Liver (tissue), 9 donors: ENCODE results near the gene PNN. TPM values are rescaled to one million over a fixed set of nuclear protein-coding genes. Genes with fewer than 3 reads are reported as not detected.

Source experiments
- DNase-seq: peaks from one replicate; pipeline ENCODE4 v3.0.0-alpha.2; 2017; ENCODE audit warnings: low spot score
- H3K27ac ChIP-seq, 2 donors: one replicate each; pipeline ENCODE4 v1.7.0; 2013; ENCODE audit warnings: inconsistent platforms in 2 of 2, low read length in 2 of 2, control low read depth in 1 of 2, low read depth in 1 of 2, mild to moderate bottlenecking in 1 of 2
- H3K27me3 ChIP-seq, 4 donors: one replicate each; pipeline versions ENCODE4 v1.6.1 to v1.7.0; 2013; ENCODE audit warnings: low read length in 3 of 4, inconsistent platforms in 1 of 4, mild to moderate bottlenecking in 1 of 4, moderate library complexity in 1 of 4; ENCODE audit not compliant: control insufficient read depth in 4 of 4, insufficient read depth in 4 of 4
- H3K36me3 ChIP-seq, 4 donors: one replicate each; pipeline versions ENCODE4 v1.6.1 to v1.7.0; 2013; ENCODE audit warnings: low read length in 3 of 4, mild to moderate bottlenecking in 3 of 4, low read depth in 1 of 4, moderate library complexity in 1 of 4; ENCODE audit not compliant: control insufficient read depth in 4 of 4, insufficient read depth in 3 of 4
- H3K4me1 ChIP-seq, 4 donors: one replicate each; pipeline versions ENCODE4 v1.6.1 to v1.7.0; 2013; ENCODE audit warnings: low read length in 3 of 4, mild to moderate bottlenecking in 3 of 4, moderate library complexity in 1 of 4; ENCODE audit not compliant: control insufficient read depth in 4 of 4, insufficient read depth in 4 of 4
- H3K4me3 ChIP-seq, 3 donors: one replicate each; pipeline versions ENCODE4 v1.6.1 to v1.7.0; 2013; ENCODE audit warnings: low read length in 3 of 3, control low read depth in 1 of 3, low read depth in 1 of 3, mild to moderate bottlenecking in 1 of 3
- H3K9ac ChIP-seq, 2 donors: one replicate each; pipeline ENCODE4 v1.7.0; 2013; ENCODE audit warnings: low read length in 2 of 2, mild to moderate bottlenecking in 2 of 2, moderate library complexity in 2 of 2, control low read depth in 1 of 2, low read depth in 1 of 2
- H3K9me3 ChIP-seq, 4 donors: one replicate each; pipeline versions ENCODE4 v1.6.1 to v1.7.0; 2013; ENCODE audit warnings: low read length in 3 of 4; ENCODE audit not compliant: control insufficient read depth in 4 of 4
- EGR1 ChIP-seq, 2 donors: IDR thresholded peaks; 2 replicates each; pipeline ENCODE4 v1.6.1; 2016 to 2018; ENCODE audit warnings: antibody characterized with exemption in 2 of 2, low read depth in 2 of 2
- FOXA1 ChIP-seq: IDR thresholded peaks from 2 replicates; pipeline ENCODE4 v1.6.1; 2016; ENCODE audit warnings: antibody characterized with exemption
- GABPA ChIP-seq, 2 donors: IDR thresholded peaks in 1 of 2; conservative IDR thresholded peaks in 1 of 2; 2 replicates each; pipeline ENCODE4 v1.6.1; 2016; ENCODE audit warnings: antibody characterized with exemption in 2 of 2, mild to moderate bottlenecking in 1 of 2, moderate library complexity in 1 of 2
- HNF4A ChIP-seq, 2 donors: conservative IDR thresholded peaks; 2 replicates each; pipeline ENCODE4 v1.6.1; 2016; ENCODE audit warnings: antibody characterized with exemption in 2 of 2, mild to moderate bottlenecking in 2 of 2
- HNF4G ChIP-seq: IDR thresholded peaks from 2 replicates; pipeline ENCODE4 v1.6.1; 2016; ENCODE audit warnings: antibody characterized with exemption
- JUND ChIP-seq, 2 donors: IDR thresholded peaks; 2 replicates each; pipeline ENCODE4 v1.6.1; 2016; ENCODE audit warnings: antibody characterized with exemption in 2 of 2
- NR2F2 ChIP-seq: IDR thresholded peaks from 2 replicates; pipeline ENCODE4 v1.6.1; 2016; ENCODE audit warnings: antibody characterized with exemption
- RAD21 ChIP-seq, 2 donors: IDR thresholded peaks; 2 replicates each; pipeline ENCODE4 v1.6.1; 2016; ENCODE audit warnings: antibody characterized with exemption in 2 of 2, mild to moderate bottlenecking in 2 of 2
- RXRA ChIP-seq, 2 donors: IDR thresholded peaks; 2 replicates each; pipeline ENCODE4 v1.6.1; 2017 to 2018; ENCODE audit warnings: antibody characterized with exemption in 2 of 2, mild to moderate bottlenecking in 1 of 2
- SP1 ChIP-seq: IDR thresholded peaks from 2 replicates; pipeline ENCODE4 v1.6.1; 2018; ENCODE audit warnings: antibody characterized with exemption, mild to moderate bottlenecking
- TAF1 ChIP-seq: conservative IDR thresholded peaks from 2 replicates; pipeline ENCODE4 v1.6.1; 2016; ENCODE audit warnings: antibody characterized with exemption, mild to moderate bottlenecking
- YY1 ChIP-seq: IDR thresholded peaks from 2 replicates; pipeline ENCODE4 v1.6.1; 2016; ENCODE audit warnings: antibody characterized with exemption, mild to moderate bottlenecking
- ZBTB33 ChIP-seq: IDR thresholded peaks from 2 replicates; pipeline ENCODE4 v1.6.1; 2016; ENCODE audit warnings: antibody characterized with exemption
- WGBS: extraction: QIAGEN DNeasy Blood & Tissue Kit; methylation state at CpG from one replicate; pipeline ENCODE4 v1.1.7; 2013; 5-methylcytosine and 5-hydroxymethylcytosine counted together
- polyA plus RNA-seq, 2 donors: library from polyadenylated mRNA; stranded (reverse) in 1 of 2; unstranded in 1 of 2; fragments of 200-250 nt in 1 of 2; fragments of >200 nt in 1 of 2; fragmentation: Nextera tagmentation in 1 of 2; extraction: Ambion mirVana in 1 of 2; gene quantifications; one replicate each; pipeline versions ENCODE4 v1.2.1 to v1.2.3, GENCODE V29; 2013 to 2015
- total RNA-seq, 2 donors: library from RNA; depleted of rRNA; stranded (reverse); fragments of >200 nt; gene quantifications; one replicate each; pipeline ENCODE4 v1.2.3, GENCODE V29; 2014
- donor health status: healthy.
- donor health status: healthy.
- donor health status: healthy.
- donor health status: healthy.
- donor health status: healthy.

The PNN gene
- total and polyA plus RNA-seq, 4 donors: 11.3 to 56.7 (median 23.8) TPM

DNA sequence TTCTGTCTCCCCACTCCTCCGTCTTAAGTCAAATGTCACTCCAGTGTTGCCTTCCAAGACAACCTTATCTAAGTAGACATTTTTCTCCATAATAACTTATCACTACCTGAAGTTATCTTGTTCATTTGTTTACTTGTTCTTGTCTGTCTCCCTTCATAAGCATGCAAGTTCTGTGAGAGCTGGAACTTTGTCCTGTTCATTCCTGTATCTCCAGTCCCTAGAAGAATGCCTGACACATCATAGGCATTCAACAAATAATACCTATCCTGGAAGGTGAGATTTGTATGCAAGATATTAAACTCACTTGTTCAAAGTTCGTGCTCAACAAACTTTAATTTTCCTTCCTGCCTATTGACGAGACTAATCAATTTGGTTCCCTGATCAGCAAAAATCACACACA is 53.0 kb downstream of the PNN start:
- Histone ChIP-seq H3K27me3 (no peaks in the 10 kb centered on the region), H3K36me3 (no peaks in the 10 kb centered on the region), H3K27ac (no peak overlapping the region), H3K9ac (no peak overlapping the region), H3K4me3 (no peak overlapping the region), H3K4me1 (peaks cover 2 to 9% (median 4%) of the 10 kb centered on the region in 4 donors), H3K9me3 (no peaks in the 10 kb centered on the region)
- WGBS: 81% methylated on average over 3 of the region's 3 CpGs
- DNase-seq: no peak
- TF ChIP-seq TAF1 (no peak), JUND (IDR thresholded peaks at IDR 0.05) (no peak), YY1 (no peak)

- peaks cover 6 to 12% (median 7%) of the 10 kb centered on the region in 4 donors for H3K4me1 ChIP-seq
- no peaks in the 10 kb centered on the region for H3K27me3 ChIP-seq
- H3K27ac ChIP-seq: no peak overlapping the region
- no peaks in the 10 kb centered on the region for H3K36me3 ChIP-seq
- TF ChIP-seq RXRA (IDR thresholded peaks at IDR 0.05) (no peak), RAD21 (IDR thresholded peaks at IDR 0.05) (no peak), NR2F2 (peak; percentile 35), JUND (IDR thresholded peaks at IDR 0.05) (no peak), ZBTB33 (no peak), FOXA1 (no peak)
- no peak overlapping the region for H3K9ac ChIP-seq
- WGBS: 77% methylated on average over 11 of the region's 11 CpGs
- no peak for DNase-seq
- H3K9me3 ChIP-seq: no peaks in the 10 kb centered on the region
- H3K4me3 ChIP-seq: no peak overlapping the region
These were observed 53.6 kb downstream of the PNN start for GRCh38 chr14:39228509-39229221.

DNA sequence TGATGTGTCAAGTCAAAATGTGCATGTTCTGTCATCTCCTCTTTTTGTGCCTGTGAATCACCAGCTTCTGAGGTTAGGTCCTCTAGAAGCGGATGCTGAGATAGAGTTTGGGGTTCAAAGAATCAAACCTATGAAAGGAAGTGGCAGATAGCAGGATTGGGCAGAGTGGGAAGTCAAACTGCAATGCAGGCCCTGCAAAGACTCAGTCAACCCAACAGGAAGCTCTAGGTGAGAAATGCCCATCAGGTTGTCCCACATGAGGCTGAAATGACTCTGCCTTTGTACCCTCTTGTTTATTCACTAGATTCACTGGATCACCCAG is 54.1 kb downstream of the PNN start:
- no peak for DNase-seq
- Histone ChIP-seq H3K4me1 (peaks cover 6 to 12% (median 7%) of the 10 kb centered on the region in 4 donors), H3K27ac (no peak overlapping the region), H3K4me3 (no peak overlapping the region), H3K27me3 (no peaks in the 10 kb centered on the region), H3K9me3 (no peaks in the 10 kb centered on the region), H3K9ac (no peak overlapping the region), H3K36me3 (no peaks in the 10 kb centered on the region)
- WGBS: 90% methylated on average over 1 of the region's 1 CpG
- TF ChIP-seq TAF1 (no peak), EGR1 (IDR thresholded peaks at IDR 0.05; ENCODE audit: low read depth in 2 of 2) (no peak), FOXA1 (no peak), SP1 (no peak), GABPA (IDR thresholded peaks at IDR 0.05 in 1 of 2, conservative IDR thresholded peaks at IDR 0.05 in 1 of 2) (no peak), JUND (IDR thresholded peaks at IDR 0.05) (no peak), RAD21 (IDR thresholded peaks at IDR 0.05) (no peak), HNF4G (no peak), YY1 (no peak), HNF4A (conservative IDR thresholded peaks at IDR 0.05) (no peak)
